ENCODE results near the gene KCNIP1.
A peak's percentile ranks its signal among the peaks of the same experiment; 100 is the strongest.

The KCNIP1 gene

DNA sequence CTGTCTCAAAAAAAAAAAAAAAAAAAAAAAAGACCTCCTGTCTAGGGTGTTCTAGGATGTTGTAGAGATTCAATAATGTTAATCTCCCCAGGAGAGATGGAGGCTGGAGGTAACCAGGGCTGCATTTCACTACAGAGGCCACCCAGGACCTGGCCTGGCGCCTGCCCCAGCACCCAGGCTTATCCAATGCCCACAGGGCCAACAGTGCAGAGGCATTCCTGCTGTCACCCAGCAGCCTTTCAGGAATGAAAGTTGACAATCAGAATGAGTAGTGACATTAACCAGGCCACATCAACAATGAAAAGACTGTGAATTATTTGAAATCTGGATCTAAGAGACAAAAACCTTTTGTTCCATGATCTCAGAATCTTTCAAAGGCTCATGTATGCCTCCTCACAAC, 243.5 kb downstream of the KCNIP1 start:
- Histone ChIP-seq H3K4ac (ENCODE audit: low read depth, low read length) (no peak overlapping the region), H3K79me1 (ENCODE audit: low read length) (peaks cover 70% of the 10 kb centered on the region), H3K9me3 (ENCODE audit: insufficient read depth, low read depth, low read length) (no peaks in the 10 kb centered on the region), H3K14ac (ENCODE audit: low read length) (peak overlapping the region; percentile 90), H2AK5ac (ENCODE audit: low read length) (no peak overlapping the region), H2AFZ (ENCODE audit: insufficient read depth, low read length, poor library complexity) (no peak overlapping the region), H4K8ac (ENCODE audit: low read depth, low read length) (peak overlapping the region; percentile 63), H3K36me3 (ENCODE audit: control insufficient read depth in 1 of 2, insufficient read depth in 2 of 2, low read length in 2 of 2) (no peaks in the 10 kb centered on the region), H3K27ac (ENCODE audit: low read depth, low read length) (peak overlapping the region; percentile 98), H3K9ac (ENCODE audit: low read length) (no peak overlapping the region), H3K27me3 (ENCODE audit: insufficient read depth, low read length) (no peaks in the 10 kb centered on the region), H3K18ac (ENCODE audit: low read length) (peak overlapping the region; percentile 67), H3K4me3 (ENCODE audit: low read depth, low read length) (no peak overlapping the region), H2BK5ac (ENCODE audit: low read depth, low read length, poor library complexity) (peak overlapping the region; percentile 99), H3K4me2 (ENCODE audit: low read length) (no peak overlapping the region), H4K91ac (ENCODE audit: low read depth, low read length) (peak overlapping the region; percentile 98), H2BK12ac (ENCODE audit: low read length) (peak overlapping the region; percentile 90), H2BK120ac (ENCODE audit: insufficient read depth, low read length, poor library complexity) (peak overlapping the region; percentile 96), H4K12ac (ENCODE audit: low read depth, low read length) (no peak overlapping the region), H3K23ac (ENCODE audit: low read length) (no peak overlapping the region), H3K4me1 (ENCODE audit: control insufficient read depth in 1 of 2, insufficient read depth in 2 of 2, low read length in 2 of 2) (peaks cover 55 to 66% of the 10 kb centered on the region in 2 experiments), H3K79me2 (ENCODE audit: control insufficient read depth, insufficient read depth, low read length, poor library complexity) (peaks cover 22% of the 10 kb centered on the region)
- DNase-seq, result peak in 1 of 2 donors; percentile 39
- no CpG with 5 or more reads among the region's 1 CpG for WGBS (ENCODE audit: extremely low coverage, insufficient coverage, insufficient read length)

- Histone ChIP-seq H3K27me3 (ENCODE audit: insufficient read depth, low read length) (no peaks in the 10 kb centered on the region), H3K4me1 (ENCODE audit: control insufficient read depth in 1 of 2, insufficient read depth in 2 of 2, low read length in 2 of 2) (peaks cover 60 to 70% of the 10 kb centered on the region in 2 experiments), H2BK12ac (ENCODE audit: low read length) (peak overlapping the region; percentile 90), H3K23ac (ENCODE audit: low read length) (no peak overlapping the region), H3K18ac (ENCODE audit: low read length) (peak overlapping the region; percentile 67), H2AFZ (ENCODE audit: insufficient read depth, low read length, poor library complexity) (peak overlapping the region; percentile 18), H3K14ac (ENCODE audit: low read length) (peak overlapping the region; percentile 90), H4K91ac (ENCODE audit: low read depth, low read length) (peak overlapping the region; percentile 94), H4K12ac (ENCODE audit: low read depth, low read length) (peak overlapping the region; percentile 10), H2AK5ac (ENCODE audit: low read length) (peak overlapping the region; percentile 70), H3K79me2 (ENCODE audit: control insufficient read depth, insufficient read depth, low read length, poor library complexity) (peaks cover 25% of the 10 kb centered on the region), H3K27ac (ENCODE audit: low read depth, low read length) (peak overlapping the region; percentile 98), H3K4me2 (ENCODE audit: low read length) (peak overlapping the region; percentile 4), H2BK5ac (ENCODE audit: low read depth, low read length, poor library complexity) (peak overlapping the region; percentile 99), H2BK120ac (ENCODE audit: insufficient read depth, low read length, poor library complexity) (peak overlapping the region; percentile 96), H3K4me3 (ENCODE audit: low read depth, low read length) (no peak overlapping the region), H4K8ac (ENCODE audit: low read depth, low read length) (peak overlapping the region; percentile 63), H3K79me1 (ENCODE audit: low read length) (peaks cover 75% of the 10 kb centered on the region), H3K36me3 (ENCODE audit: control insufficient read depth in 1 of 2, insufficient read depth in 2 of 2, low read length in 2 of 2) (no peaks in the 10 kb centered on the region), H3K9ac (ENCODE audit: low read length) (peak overlapping the region; percentile 59), H3K4ac (ENCODE audit: low read depth, low read length) (peak overlapping the region; percentile 50), H3K9me3 (ENCODE audit: insufficient read depth, low read depth, low read length) (no peaks in the 10 kb centered on the region)
- no CpG with 5 or more reads among the region's 10 CpGs for WGBS (ENCODE audit: extremely low coverage, insufficient coverage, insufficient read length)
- peak in 1 of 2 donors; percentile 45 for DNase-seq
Observed at GRCh38 chr5:170747851-170748250, 244.0 kb downstream of the KCNIP1 start.

DNA sequence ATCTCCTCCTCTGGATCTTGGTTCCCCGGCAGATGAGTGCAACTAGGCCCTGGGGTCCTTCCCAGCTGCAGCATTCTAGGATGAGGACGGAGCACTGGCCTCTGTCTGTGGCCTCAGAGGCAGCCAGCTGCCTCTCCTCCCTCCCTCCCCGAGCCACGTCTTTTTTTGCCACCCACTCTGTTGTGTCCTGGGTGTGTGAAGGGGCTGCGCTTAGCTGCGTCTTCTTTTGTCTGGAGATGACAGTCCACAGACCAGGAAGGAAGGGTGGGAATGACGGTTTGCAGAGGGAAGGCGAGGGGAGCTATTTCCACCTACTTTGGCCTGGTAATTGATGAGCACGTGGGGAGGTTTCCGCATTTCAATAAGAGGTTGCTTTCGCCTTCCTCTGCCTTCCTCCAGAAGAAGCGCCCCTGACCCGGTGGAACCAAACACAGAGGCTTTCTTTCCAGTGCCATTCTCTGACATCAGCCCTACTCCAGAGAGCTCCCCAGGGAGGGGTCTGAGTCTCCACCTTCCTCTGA, 245.2 kb downstream of the KCNIP1 start:
- Histone ChIP-seq H3K9me3 (ENCODE audit: insufficient read depth, low read depth, low read length) (no peaks in the 10 kb centered on the region), H3K18ac (ENCODE audit: low read length) (peak overlapping the region; percentile 71), H3K23ac (ENCODE audit: low read length) (no peak overlapping the region), H2BK120ac (ENCODE audit: insufficient read depth, low read length, poor library complexity) (peak overlapping the region; percentile 96), H3K27me3 (ENCODE audit: insufficient read depth, low read length) (no peaks in the 10 kb centered on the region), H3K79me1 (ENCODE audit: low read length) (peaks cover 78% of the 10 kb centered on the region), H3K14ac (ENCODE audit: low read length) (peak overlapping the region; percentile 16), H3K4me2 (ENCODE audit: low read length) (peak overlapping the region; percentile 16), H3K9ac (ENCODE audit: low read length) (no peak overlapping the region), H2AK5ac (ENCODE audit: low read length) (peak overlapping the region; percentile 10), H3K27ac (ENCODE audit: low read depth, low read length) (peak overlapping the region; percentile 98), H3K4me3 (ENCODE audit: low read depth, low read length) (no peak overlapping the region), H3K4me1 (ENCODE audit: control insufficient read depth in 1 of 2, insufficient read depth in 2 of 2, low read length in 2 of 2) (peaks cover 57 to 70% of the 10 kb centered on the region in 2 experiments), H3K79me2 (ENCODE audit: control insufficient read depth, insufficient read depth, low read length, poor library complexity) (peaks cover 25% of the 10 kb centered on the region), H3K4ac (ENCODE audit: low read depth, low read length) (peak overlapping the region; percentile 48), H3K36me3 (ENCODE audit: control insufficient read depth in 1 of 2, insufficient read depth in 2 of 2, low read length in 2 of 2) (no peaks in the 10 kb centered on the region), H2AFZ (ENCODE audit: insufficient read depth, low read length, poor library complexity) (no peak overlapping the region), H4K91ac (ENCODE audit: low read depth, low read length) (peak overlapping the region; percentile 94), H2BK12ac (ENCODE audit: low read length) (peak overlapping the region; percentile 89), H4K8ac (ENCODE audit: low read depth, low read length) (peak overlapping the region; percentile 34), H2BK5ac (ENCODE audit: low read depth, low read length, poor library complexity) (peak overlapping the region; percentile 55), H4K12ac (ENCODE audit: low read depth, low read length) (peak overlapping the region; percentile 1)
- WGBS (ENCODE audit: extremely low coverage, insufficient coverage, insufficient read length), result no CpG with 5 or more reads among the region's 13 CpGs
- DNase-seq, result no peak

GRCh38 chr5:170749911-170750431, 246.2 kb downstream of the KCNIP1 start:
- Histone ChIP-seq H2BK5ac (ENCODE audit: low read depth, low read length, poor library complexity) (peak overlapping the region; percentile 76), H2AK5ac (ENCODE audit: low read length) (peak overlapping the region; percentile 81), H3K4me3 (ENCODE audit: low read depth, low read length) (no peak overlapping the region), H3K36me3 (ENCODE audit: control insufficient read depth in 1 of 2, insufficient read depth in 2 of 2, low read length in 2 of 2) (no peaks in the 10 kb centered on the region), H2BK12ac (ENCODE audit: low read length) (peak overlapping the region; percentile 95), H3K79me2 (ENCODE audit: control insufficient read depth, insufficient read depth, low read length, poor library complexity) (peaks cover 25% of the 10 kb centered on the region), H3K79me1 (ENCODE audit: low read length) (peaks cover 70% of the 10 kb centered on the region), H4K12ac (ENCODE audit: low read depth, low read length) (no peak overlapping the region), H2BK120ac (ENCODE audit: insufficient read depth, low read length, poor library complexity) (peak overlapping the region; percentile 65), H4K91ac (ENCODE audit: low read depth, low read length) (peak overlapping the region; percentile 78), H3K18ac (ENCODE audit: low read length) (peak overlapping the region; percentile 56), H2AFZ (ENCODE audit: insufficient read depth, low read length, poor library complexity) (no peak overlapping the region), H3K23ac (ENCODE audit: low read length) (no peak overlapping the region), H3K27me3 (ENCODE audit: insufficient read depth, low read length) (no peaks in the 10 kb centered on the region), H3K9me3 (ENCODE audit: insufficient read depth, low read depth, low read length) (no peaks in the 10 kb centered on the region), H4K8ac (ENCODE audit: low read depth, low read length) (peak overlapping the region; percentile 35), H3K4me1 (ENCODE audit: control insufficient read depth in 1 of 2, insufficient read depth in 2 of 2, low read length in 2 of 2) (peaks cover 51 to 64% of the 10 kb centered on the region in 2 experiments), H3K4ac (ENCODE audit: low read depth, low read length) (peak overlapping the region; percentile 26), H3K14ac (ENCODE audit: low read length) (peak overlapping the region; percentile 74), H3K9ac (ENCODE audit: low read length) (no peak overlapping the region), H3K4me2 (ENCODE audit: low read length) (no peak overlapping the region), H3K27ac (ENCODE audit: low read depth, low read length) (peak overlapping the region; percentile 98)
- DNase-seq, result no peak
- no CpG with 5 or more reads among the region's 7 CpGs for WGBS (ENCODE audit: extremely low coverage, insufficient coverage, insufficient read length)

All from trophoblast cell (in vitro differentiated cells and primary cell).